ENCODE data around the gene ARHGAP44.

The ARHGAP44 gene

DNA sequence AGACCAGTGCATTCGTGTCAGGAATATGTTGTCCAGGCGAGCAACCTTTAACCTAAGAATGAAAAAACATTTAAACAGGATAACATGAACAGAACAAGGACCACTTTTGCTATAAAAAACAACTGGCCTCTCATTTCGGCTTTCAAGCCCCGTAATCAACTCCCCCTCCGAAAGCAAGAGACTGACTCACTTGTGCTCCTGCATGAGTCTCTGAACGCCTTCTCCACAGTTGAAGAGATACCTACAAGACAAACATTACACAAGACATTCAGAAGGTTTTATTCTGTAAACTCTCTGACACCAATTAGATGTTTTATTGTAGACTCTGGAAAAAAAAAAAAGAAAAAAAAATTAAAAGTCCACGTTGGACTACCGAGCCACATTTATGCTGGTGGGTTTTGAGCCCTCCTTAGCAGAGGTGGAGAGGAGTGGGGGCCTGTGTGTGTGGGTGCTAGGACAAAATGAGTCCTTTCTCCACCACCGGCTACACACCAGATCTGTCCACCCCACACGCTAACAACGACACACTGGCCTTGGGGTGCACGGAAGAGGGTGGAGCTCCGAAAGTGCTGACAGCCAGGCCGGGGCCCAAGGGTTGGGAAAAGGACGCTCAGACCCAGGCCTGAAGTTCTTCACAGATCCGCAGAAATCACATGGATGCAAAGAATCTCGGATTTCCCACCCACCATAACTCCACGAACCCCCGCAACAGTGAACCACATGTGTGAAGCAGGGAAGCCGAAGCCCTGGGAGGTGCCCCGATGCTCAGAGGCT, 227.8 kb downstream of the ARHGAP44 start:
- H2AFZ ChIP-seq (ENCODE audit: insufficient read depth, low read length, poor library complexity) = peak overlapping the region; percentile 94
- peaks cover 6% of the 10 kb centered on the region for H3K79me1 ChIP-seq (ENCODE audit: low read length)
- H3K79me2 ChIP-seq (ENCODE audit: control insufficient read depth, insufficient read depth, low read length, poor library complexity) = peaks cover 3% of the 10 kb centered on the region
- peak overlapping the region; percentile 61 for H3K27ac ChIP-seq (ENCODE audit: low read depth, low read length)
- peak overlapping the region; percentile 2 for H2AK5ac ChIP-seq (ENCODE audit: low read length)
- H3K36me3 ChIP-seq (ENCODE audit: control insufficient read depth in 1 of 2, insufficient read depth in 2 of 2, low read length in 2 of 2) = peaks cover 17 to 26% of the 10 kb centered on the region in 2 experiments
- peak overlapping the region; percentile 9 for H2BK120ac ChIP-seq (ENCODE audit: insufficient read depth, low read length, poor library complexity)
- peak overlapping the region; percentile 51 for H4K91ac ChIP-seq (ENCODE audit: low read depth, low read length)
- no peaks in the 10 kb centered on the region for H3K27me3 ChIP-seq (ENCODE audit: insufficient read depth, low read length)
- no CpG with 5 or more reads among the region's 21 CpGs for WGBS (ENCODE audit: extremely low coverage, insufficient coverage, insufficient read length)
- H3K23ac ChIP-seq (ENCODE audit: low read length) = no peak overlapping the region
- peak overlapping the region; percentile 23 for H3K4ac ChIP-seq (ENCODE audit: low read depth, low read length)
- peak overlapping the region; percentile 100 for H3K4me3 ChIP-seq (ENCODE audit: low read depth, low read length)
- H3K4me1 ChIP-seq (ENCODE audit: control insufficient read depth in 1 of 2, insufficient read depth in 2 of 2, low read length in 2 of 2) = no peaks in the 10 kb centered on the region
- H3K9me3 ChIP-seq (ENCODE audit: insufficient read depth, low read depth, low read length) = no peaks in the 10 kb centered on the region
- H3K4me2 ChIP-seq (ENCODE audit: low read length) = peak overlapping the region; percentile 87
- peak overlapping the region; percentile 87 for H3K9ac ChIP-seq (ENCODE audit: low read length)
- H2BK5ac ChIP-seq (ENCODE audit: low read depth, low read length, poor library complexity) = peak overlapping the region; percentile 43
- peak overlapping the region; percentile 77 for H3K14ac ChIP-seq (ENCODE audit: low read length)
- H4K12ac ChIP-seq (ENCODE audit: low read depth, low read length) = peak overlapping the region; percentile 20
- no peak overlapping the region for H2BK12ac ChIP-seq (ENCODE audit: low read length)
- peak overlapping the region; percentile 78 for H4K8ac ChIP-seq (ENCODE audit: low read depth, low read length)
- peak overlapping the region; percentile 32 for H3K18ac ChIP-seq (ENCODE audit: low read length)
- no peak for DNase-seq

DNA sequence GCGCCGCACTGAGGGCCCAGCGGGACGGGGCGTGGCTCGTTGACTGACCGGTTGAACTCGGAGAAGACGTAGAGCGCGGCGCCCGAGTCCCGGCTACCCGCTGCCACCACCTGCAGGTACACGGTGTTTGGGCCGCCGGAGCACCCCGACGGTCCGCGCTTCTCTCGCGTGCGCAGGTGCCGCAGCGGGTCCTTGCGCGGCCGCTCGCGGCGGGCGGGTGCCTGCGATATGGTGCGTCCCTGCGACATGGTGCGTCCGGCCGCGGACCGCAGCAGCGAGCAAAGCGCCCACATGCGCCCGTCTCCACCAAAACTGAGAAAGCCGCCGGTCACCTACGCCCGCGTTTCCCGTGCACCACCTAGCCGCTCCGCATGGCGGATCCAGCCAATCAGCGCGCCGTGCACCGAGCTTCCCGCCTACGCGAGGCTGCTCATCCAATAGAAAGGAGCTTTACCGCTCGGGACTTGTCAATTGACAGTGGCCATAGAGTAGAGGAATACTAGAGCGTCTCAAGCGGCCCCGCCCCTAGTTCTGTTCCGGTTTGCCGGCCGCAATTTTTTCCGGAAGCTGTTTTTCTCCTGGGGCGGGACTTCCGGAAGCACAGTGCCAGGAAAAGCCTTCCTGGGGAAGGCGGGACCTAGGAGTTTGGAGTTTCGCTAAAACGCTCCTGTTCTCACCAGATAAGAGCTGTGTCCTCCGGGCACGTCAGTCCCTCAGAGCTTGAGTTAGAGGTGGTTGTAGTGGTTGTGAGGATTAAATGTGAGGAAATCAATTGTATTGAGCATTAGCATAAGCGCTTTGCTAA, 228.6 kb downstream of the ARHGAP44 start, which contains the start of gene ELAC2:
TSS of gene ELAC2 (minus strand) at position 373 of the 805 bp plus-strand sequence. CDS start at position 293, 80 bp downstream.
- Histone ChIP-seq H3K27me3 (ENCODE audit: insufficient read depth, low read length) (no peaks in the 10 kb centered on the region), H3K18ac (ENCODE audit: low read length) (peak within 1 kb of the TSS; percentile 32), H4K91ac (ENCODE audit: low read depth, low read length) (peak within 1 kb of the TSS; percentile 53), H3K27ac (ENCODE audit: low read depth, low read length) (peak within 1 kb of the TSS; percentile 61), H3K79me2 (ENCODE audit: control insufficient read depth, insufficient read depth, low read length, poor library complexity) (peaks cover 3% of the 10 kb centered on the region), H3K36me3 (ENCODE audit: control insufficient read depth in 1 of 2, insufficient read depth in 2 of 2, low read length in 2 of 2) (peaks cover 13 to 20% of the 10 kb centered on the region in 2 experiments), H2BK12ac (ENCODE audit: low read length) (no peak within 1 kb of the TSS), H3K9me3 (ENCODE audit: insufficient read depth, low read depth, low read length) (no peaks in the 10 kb centered on the region), H2BK120ac (ENCODE audit: insufficient read depth, low read length, poor library complexity) (peak within 1 kb of the TSS; percentile 55), H3K4ac (ENCODE audit: low read depth, low read length) (peak within 1 kb of the TSS; percentile 23), H3K4me3 (ENCODE audit: low read depth, low read length) (peak within 1 kb of the TSS; percentile 100), H3K9ac (ENCODE audit: low read length) (peak within 1 kb of the TSS; percentile 87), H3K23ac (ENCODE audit: low read length) (no peak within 1 kb of the TSS), H2AFZ (ENCODE audit: insufficient read depth, low read length, poor library complexity) (peak within 1 kb of the TSS; percentile 94), H4K8ac (ENCODE audit: low read depth, low read length) (peak within 1 kb of the TSS; percentile 85), H2BK5ac (ENCODE audit: low read depth, low read length, poor library complexity) (peak within 1 kb of the TSS; percentile 43), H4K12ac (ENCODE audit: low read depth, low read length) (peak within 1 kb of the TSS; percentile 82), H3K14ac (ENCODE audit: low read length) (peak within 1 kb of the TSS; percentile 84), H3K4me2 (ENCODE audit: low read length) (peak within 1 kb of the TSS; percentile 87), H2AK5ac (ENCODE audit: low read length) (peak within 1 kb of the TSS; percentile 2), H3K4me1 (ENCODE audit: control insufficient read depth in 1 of 2, insufficient read depth in 2 of 2, low read length in 2 of 2) (no peaks in the 10 kb centered on the region), H3K79me1 (ENCODE audit: low read length) (peaks cover 6% of the 10 kb centered on the region)
- WGBS (ENCODE audit: extremely low coverage, insufficient coverage, insufficient read length) = no CpG with 5 or more reads among the region's 79 CpGs
- DNase-seq = peak; percentile 99 to 100

DNA sequence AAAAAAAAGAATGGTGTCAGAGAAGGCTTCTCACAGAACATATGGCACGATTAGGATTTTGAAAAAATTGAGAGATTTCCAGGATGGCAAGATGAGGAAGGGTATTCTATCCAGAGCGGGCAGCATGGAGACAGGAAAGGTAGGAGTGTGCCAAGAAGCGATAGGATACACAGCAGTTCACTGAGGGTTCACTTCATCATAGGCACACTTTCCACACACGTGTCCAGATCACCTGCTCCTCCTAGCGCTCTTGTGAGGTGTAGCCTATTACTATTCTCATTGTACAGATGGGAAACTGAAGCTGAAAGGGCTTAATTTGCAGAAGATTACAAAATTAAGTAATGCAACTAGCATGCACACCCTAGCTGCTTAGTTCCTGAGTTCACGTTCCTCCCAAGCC, 234.7 kb downstream of the ARHGAP44 start:
- Histone ChIP-seq H4K8ac (ENCODE audit: low read depth, low read length) (no peak overlapping the region), H2AFZ (ENCODE audit: insufficient read depth, low read length, poor library complexity) (no peak overlapping the region), H2BK5ac (ENCODE audit: low read depth, low read length, poor library complexity) (no peak overlapping the region), H3K27ac (ENCODE audit: low read depth, low read length) (no peak overlapping the region), H3K36me3 (ENCODE audit: control insufficient read depth in 1 of 2, insufficient read depth in 2 of 2, low read length in 2 of 2) (no peaks in the 10 kb centered on the region), H2BK12ac (ENCODE audit: low read length) (no peak overlapping the region), H3K4ac (ENCODE audit: low read depth, low read length) (no peak overlapping the region), H3K4me1 (ENCODE audit: control insufficient read depth in 1 of 2, insufficient read depth in 2 of 2, low read length in 2 of 2) (peaks cover 0 to 4% of the 10 kb centered on the region in 2 experiments), H3K14ac (ENCODE audit: low read length) (no peak overlapping the region), H4K91ac (ENCODE audit: low read depth, low read length) (no peak overlapping the region), H4K12ac (ENCODE audit: low read depth, low read length) (no peak overlapping the region), H3K4me3 (ENCODE audit: low read depth, low read length) (no peak overlapping the region), H3K79me1 (ENCODE audit: low read length) (no peaks in the 10 kb centered on the region), H3K23ac (ENCODE audit: low read length) (no peak overlapping the region), H3K18ac (ENCODE audit: low read length) (no peak overlapping the region), H3K9me3 (ENCODE audit: insufficient read depth, low read depth, low read length) (no peaks in the 10 kb centered on the region), H3K9ac (ENCODE audit: low read length) (no peak overlapping the region), H2AK5ac (ENCODE audit: low read length) (no peak overlapping the region), H3K27me3 (ENCODE audit: insufficient read depth, low read length) (no peaks in the 10 kb centered on the region), H2BK120ac (ENCODE audit: insufficient read depth, low read length, poor library complexity) (no peak overlapping the region), H3K79me2 (ENCODE audit: control insufficient read depth, insufficient read depth, low read length, poor library complexity) (no peaks in the 10 kb centered on the region), H3K4me2 (ENCODE audit: low read length) (peak overlapping the region; percentile 25)
- DNase-seq = peak in 1 of 2 donors; percentile 4
- no CpG with 5 or more reads among the region's 6 CpGs for WGBS (ENCODE audit: extremely low coverage, insufficient coverage, insufficient read length)

DNA sequence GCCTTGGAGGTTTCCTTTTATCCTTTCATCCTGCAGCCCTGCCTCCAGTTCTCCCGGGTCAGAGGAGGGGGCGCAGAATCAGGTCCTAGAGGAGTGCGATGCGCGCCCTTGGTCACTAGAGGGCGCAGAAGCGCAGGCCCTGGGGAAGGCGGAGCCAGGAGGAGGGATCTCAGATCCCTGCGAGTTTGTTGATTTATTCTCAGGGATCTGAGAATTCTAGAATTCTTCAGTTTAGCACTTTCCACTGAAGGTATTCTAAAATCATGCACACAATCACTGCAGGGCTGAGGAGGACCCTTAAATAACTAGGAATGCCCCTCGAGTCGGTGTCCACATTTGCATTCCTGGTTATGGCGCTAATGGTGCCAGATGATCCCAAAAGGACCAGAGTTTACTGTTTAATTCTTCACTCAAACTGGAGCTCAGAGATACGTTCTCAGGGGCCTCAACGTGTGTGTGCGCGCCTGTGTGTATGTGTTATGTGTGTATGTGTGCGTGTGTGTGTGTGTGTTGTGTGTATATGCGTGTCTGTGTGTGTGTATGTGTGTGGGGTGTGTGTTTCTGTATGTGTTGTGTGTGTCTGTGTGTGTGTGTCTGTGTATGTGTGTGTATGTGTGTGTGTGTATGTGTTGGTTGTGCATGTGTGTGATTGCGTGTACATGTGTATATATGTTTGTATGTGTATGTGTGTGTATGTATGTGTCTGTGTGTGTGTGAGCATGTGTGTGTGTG, 235.4 kb downstream of the ARHGAP44 start:
- no peak overlapping the region for H4K91ac ChIP-seq (ENCODE audit: low read depth, low read length)
- no peaks in the 10 kb centered on the region for H3K36me3 ChIP-seq (ENCODE audit: control insufficient read depth in 1 of 2, insufficient read depth in 2 of 2, low read length in 2 of 2)
- H3K4ac ChIP-seq (ENCODE audit: low read depth, low read length) = no peak overlapping the region
- no peaks in the 10 kb centered on the region for H3K79me2 ChIP-seq (ENCODE audit: control insufficient read depth, insufficient read depth, low read length, poor library complexity)
- H2AFZ ChIP-seq (ENCODE audit: insufficient read depth, low read length, poor library complexity) = no peak overlapping the region
- H3K27ac ChIP-seq (ENCODE audit: low read depth, low read length) = no peak overlapping the region
- H3K4me2 ChIP-seq (ENCODE audit: low read length) = peak overlapping the region; percentile 60
- peaks cover 0 to 4% of the 10 kb centered on the region in 2 experiments for H3K4me1 ChIP-seq (ENCODE audit: control insufficient read depth in 1 of 2, insufficient read depth in 2 of 2, low read length in 2 of 2)
- no CpG with 5 or more reads among the region's 19 CpGs for WGBS (ENCODE audit: extremely low coverage, insufficient coverage, insufficient read length)
- no peaks in the 10 kb centered on the region for H3K27me3 ChIP-seq (ENCODE audit: insufficient read depth, low read length)
- H3K4me3 ChIP-seq (ENCODE audit: low read depth, low read length) = no peak overlapping the region
- H2BK12ac ChIP-seq (ENCODE audit: low read length) = no peak overlapping the region
- no peaks in the 10 kb centered on the region for H3K79me1 ChIP-seq (ENCODE audit: low read length)
- H3K9me3 ChIP-seq (ENCODE audit: insufficient read depth, low read depth, low read length) = no peaks in the 10 kb centered on the region
- no peak overlapping the region for H3K18ac ChIP-seq (ENCODE audit: low read length)
- no peak overlapping the region for H3K23ac ChIP-seq (ENCODE audit: low read length)
- H3K14ac ChIP-seq (ENCODE audit: low read length) = no peak overlapping the region
- H2BK120ac ChIP-seq (ENCODE audit: insufficient read depth, low read length, poor library complexity) = no peak overlapping the region
- no peak overlapping the region for H4K12ac ChIP-seq (ENCODE audit: low read depth, low read length)
- H2BK5ac ChIP-seq (ENCODE audit: low read depth, low read length, poor library complexity) = no peak overlapping the region
- H2AK5ac ChIP-seq (ENCODE audit: low read length) = no peak overlapping the region
- DNase-seq = peak; percentile 50 to 83
- no peak overlapping the region for H3K9ac ChIP-seq (ENCODE audit: low read length)
- H4K8ac ChIP-seq (ENCODE audit: low read depth, low read length) = no peak overlapping the region
